ENCODE data around the gene RHOG. TPM values are rescaled to one million over a fixed set of nuclear protein-coding genes. Genes with fewer than 3 reads are reported as not detected.
A peak's percentile ranks its signal among the peaks of the same experiment; 100 is the strongest.

Gene RHOG
- polyA plus RNA-seq, 2 of the 4 experiments (the other 2 are of a cell fraction), result 41.1 to 64.3 TPM

DNA sequence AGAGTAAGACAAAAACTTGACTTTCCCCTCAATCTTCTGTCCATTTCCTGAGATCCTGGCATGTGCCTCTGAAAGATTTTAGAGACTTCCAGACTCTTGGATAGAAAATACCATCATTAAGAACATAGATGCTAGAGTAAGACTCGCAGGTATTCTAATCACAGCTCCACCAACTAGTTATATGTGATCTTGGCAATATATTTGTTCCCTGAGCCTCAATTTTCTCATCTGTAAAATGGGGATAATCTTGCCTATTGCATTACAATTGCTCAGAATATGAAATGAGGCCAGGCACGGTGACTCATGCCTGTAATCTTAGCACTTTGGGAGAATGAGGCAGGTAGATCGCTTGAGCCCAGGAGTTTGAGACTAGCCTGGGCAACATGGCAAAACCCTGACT is 10.7 kb downstream of the RHOG start:
- WGBS (ENCODE audit: missing lambda C conversion rate), result 91% methylated on average over 3 of the region's 3 CpGs
- CTCF ChIA-PET, result interaction anchor here (1.1 to 1.8 kb wide), 2 partner anchors 12 to 243 kb away, joined by 6 to 7 read pairs; partner anchors contain the start of gene RHOG
- DNase-seq (ENCODE audit: low read depth in 1 of 2, low spot score in 1 of 2) (no peak), ATAC-seq (no peak), FAIRE-seq (no peak)
- H3K9me3 ChIP-seq, result no peaks in the 10 kb centered on the region
- H3K27ac ChIP-seq, result no peak overlapping the region
- POLR2A ChIA-PET, result interaction anchor here (3.4 kb wide), 1 partner anchor 11 kb away, joined by 14 read pairs; the partner anchor contains the start of gene RHOG
- H3K4me2 ChIP-seq, result no peak overlapping the region
- TF ChIP-seq HOXA7 (CRISPR knock-in tag; IDR thresholded peaks at IDR 0.05), result no peak
- TF ChIP-seq, protein P1, sequence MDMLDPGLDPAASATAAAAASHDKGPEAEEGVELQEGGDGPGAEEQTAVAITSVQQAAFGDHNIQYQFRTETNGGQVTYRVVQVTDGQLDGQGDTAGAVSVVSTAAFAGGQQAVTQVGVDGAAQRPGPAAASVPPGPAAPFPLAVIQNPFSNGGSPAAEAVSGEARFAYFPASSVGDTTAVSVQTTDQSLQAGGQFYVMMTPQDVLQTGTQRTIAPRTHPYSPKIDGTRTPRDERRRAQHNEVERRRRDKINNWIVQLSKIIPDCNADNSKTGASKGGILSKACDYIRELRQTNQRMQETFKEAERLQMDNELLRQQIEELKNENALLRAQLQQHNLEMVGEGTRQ (IDR thresholded peaks at IDR 0.05), result no peak
- TF ChIP-seq EHF (CRISPR knock-in tag; IDR thresholded peaks at IDR 0.05), result no peak
- no peak for TF ChIP-seq NPAS2 (CRISPR knock-in tag; IDR thresholded peaks at IDR 0.05; ENCODE audit: borderline replicate concordance)
- no peak for TF ChIP-seq BHLHE40 (IDR thresholded peaks at IDR 0.05; ENCODE audit: low read depth, low read length)
- TF ChIP-seq ZNF302 (CRISPR knock-in tag; IDR thresholded peaks at IDR 0.05), result no peak
- no peak for TF ChIP-seq RNF2 (IDR thresholded peaks at IDR 0.05; ENCODE audit: borderline replicate concordance, low read depth)
- TF ChIP-seq KDM1A (IDR thresholded peaks at IDR 0.05; ENCODE audit: low read depth), result peak; percentile 83; the same call in 1 of the 2 replicates
- H3K4me1 ChIP-seq, result peaks cover 4% of the 10 kb centered on the region; the same call in 1 of the 3 replicates
- no peak overlapping the region for H3K4me3 ChIP-seq

DNA sequence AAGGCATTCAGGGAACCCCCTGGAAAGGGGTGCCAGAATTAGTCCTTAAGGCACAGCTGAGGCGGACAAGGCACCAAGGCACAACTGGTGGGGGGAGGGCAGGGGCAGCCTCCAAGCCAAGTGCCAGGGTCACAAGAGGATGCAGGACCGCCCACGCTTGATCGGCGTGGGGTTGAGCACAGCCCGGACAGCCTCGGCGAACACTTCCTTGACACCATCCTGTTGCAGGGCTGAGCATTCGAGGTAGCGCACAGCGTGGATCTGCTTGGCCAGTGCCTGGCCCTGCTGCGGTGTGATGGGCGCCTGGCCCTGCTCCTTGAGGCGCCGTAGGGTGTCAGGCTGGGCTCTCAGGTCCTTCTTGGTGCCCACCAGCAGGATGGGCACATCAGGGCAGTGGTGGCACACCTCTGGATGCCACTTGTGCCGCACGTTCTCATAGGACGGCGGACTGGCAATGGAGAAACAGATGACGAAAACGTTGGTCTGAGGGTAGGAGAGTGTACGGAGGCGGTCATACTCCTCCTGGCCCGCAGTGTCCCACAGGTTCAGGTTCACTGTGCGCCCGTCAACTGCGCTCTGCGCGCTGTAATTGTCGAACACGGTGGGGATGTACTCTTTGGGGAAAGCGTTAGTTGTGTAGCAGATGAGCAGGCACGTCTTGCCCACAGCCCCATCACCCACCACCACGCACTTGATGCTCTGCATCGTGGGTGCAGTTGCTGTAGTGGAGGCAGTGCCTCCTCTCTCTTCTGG is 13.1 kb downstream of the RHOG start:
- CTCF ChIA-PET, result interaction anchor here (1.1 to 1.4 kb wide), 4 partner anchors 14 to 245 kb away, joined by 3 to 8 read pairs (median 6); partner anchors contain the start of gene STIM1
- Histone ChIP-seq H3K4me2 (no peak overlapping the region), H3K27ac (no peak overlapping the region), H3K4me1 (peaks cover 6% of the 10 kb centered on the region; the same call in 1 of the 3 replicates), H3K4me3 (no peak overlapping the region), H3K9me3 (no peaks in the 10 kb centered on the region)
- WGBS (ENCODE audit: missing lambda C conversion rate), result 96% methylated on average over 33 of the region's 35 CpGs
- no peak for FAIRE-seq
- POLR2A ChIA-PET, result interaction anchor here (1.0 kb wide), 1 partner anchor 30 kb away, joined by 3 read pairs; no protein-coding TSS in a partner anchor
- ATAC-seq, result no peak
- TF ChIP-seq HDAC2 (IDR thresholded peaks at IDR 0.05) (no peak), CEBPB (IDR thresholded peaks at IDR 0.05) (no peak), POLR2AphosphoS2 (conservative IDR thresholded peaks at IDR 0.05; ENCODE audit: low read length) (no peak)
- TF ChIP-seq, protein P2, sequence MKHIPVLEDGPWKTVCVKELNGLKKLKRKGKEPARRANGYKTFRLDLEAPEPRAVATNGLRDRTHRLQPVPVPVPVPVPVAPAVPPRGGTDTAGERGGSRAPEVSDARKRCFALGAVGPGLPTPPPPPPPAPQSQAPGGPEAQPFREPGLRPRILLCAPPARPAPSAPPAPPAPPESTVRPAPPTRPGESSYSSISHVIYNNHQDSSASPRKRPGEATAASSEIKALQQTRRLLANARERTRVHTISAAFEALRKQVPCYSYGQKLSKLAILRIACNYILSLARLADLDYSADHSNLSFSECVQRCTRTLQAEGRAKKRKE (CRISPR knock-in tag; IDR thresholded peaks at IDR 0.05; ENCODE audit: low read depth), result no peak
- no peak for DNase-seq (ENCODE audit: low read depth in 1 of 2, low spot score in 1 of 2)

DNA sequence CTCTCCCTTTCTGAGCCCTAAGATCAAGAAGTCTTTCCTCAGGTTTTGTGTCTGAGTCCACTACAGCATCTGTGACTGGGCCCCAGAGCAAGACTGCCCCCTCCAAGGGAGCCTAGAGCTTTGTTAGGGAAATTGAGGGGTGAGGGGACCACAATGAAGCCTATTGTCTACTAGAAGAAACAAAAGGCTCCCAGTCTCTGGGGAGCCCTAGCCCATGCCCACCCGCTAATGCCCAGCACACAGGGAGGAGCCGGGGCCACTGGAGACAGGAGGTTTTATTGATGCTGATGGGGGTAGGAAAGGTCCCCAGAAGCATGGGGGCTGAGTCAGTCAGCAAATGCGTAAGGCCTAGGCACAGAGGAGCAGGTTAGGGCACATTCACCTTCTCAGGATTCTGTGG is 14.0 kb downstream of the RHOG start:
- 95% methylated on average over 3 of the region's 3 CpGs for WGBS (ENCODE audit: missing lambda C conversion rate)
- Histone ChIP-seq H3K9me3 (no peaks in the 10 kb centered on the region), H3K4me3 (no peak overlapping the region), H3K27ac (no peak overlapping the region), H3K4me1 (peaks cover 6% of the 10 kb centered on the region; the same call in 1 of the 3 replicates), H3K4me2 (no peak overlapping the region)
- ATAC-seq (no peak), FAIRE-seq (no peak), DNase-seq (ENCODE audit: low read depth in 1 of 2, low spot score in 1 of 2) (no peak)
- CTCF ChIA-PET, result interaction anchor here (1.1 to 1.4 kb wide), 2 partner anchors 28 to 246 kb away, joined by 3 to 8 read pairs; partner anchors contain the start of gene STIM1
- POLR2A ChIA-PET, result interaction anchor here (1.0 kb wide), 1 partner anchor 29 kb away, joined by 3 read pairs; no protein-coding TSS in a partner anchor
- 0 out of 2 replicates have a peak, but pooled peaks have one; percentile 31 for TF ChIP-seq POLR2AphosphoS2 (conservative IDR thresholded peaks at IDR 0.05; ENCODE audit: low read length)
- TF ChIP-seq, protein P3, sequence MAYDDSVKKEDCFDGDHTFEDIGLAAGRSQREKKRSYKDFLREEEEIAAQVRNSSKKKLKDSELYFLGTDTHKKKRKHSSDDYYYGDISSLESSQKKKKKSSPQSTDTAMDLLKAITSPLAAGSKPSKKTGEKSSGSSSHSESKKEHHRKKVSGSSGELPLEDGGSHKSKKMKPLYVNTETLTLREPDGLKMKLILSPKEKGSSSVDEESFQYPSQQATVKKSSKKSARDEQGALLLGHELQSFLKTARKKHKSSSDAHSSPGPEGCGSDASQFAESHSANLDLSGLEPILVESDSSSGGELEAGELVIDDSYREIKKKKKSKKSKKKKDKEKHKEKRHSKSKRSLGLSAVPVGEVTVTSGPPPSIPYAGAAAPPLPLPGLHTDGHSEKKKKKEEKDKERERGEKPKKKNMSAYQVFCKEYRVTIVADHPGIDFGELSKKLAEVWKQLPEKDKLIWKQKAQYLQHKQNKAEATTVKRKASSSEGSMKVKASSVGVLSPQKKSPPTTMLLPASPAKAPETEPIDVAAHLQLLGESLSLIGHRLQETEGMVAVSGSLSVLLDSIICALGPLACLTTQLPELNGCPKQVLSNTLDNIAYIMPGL (CRISPR knock-in tag; IDR thresholded peaks at IDR 0.05; ENCODE audit: borderline replicate concordance), result no peak
- TF ChIP-seq, protein P1 (IDR thresholded peaks at IDR 0.05), result no peak
